ENCODE results near the gene ZNF37A. TPM values are rescaled to one million over a fixed set of nuclear protein-coding genes. Genes with fewer than 3 reads are reported as not detected.
"Not testable (repeated sequence)": the region's sequence is repeated elsewhere in the genome, so short reads cannot be mapped to it uniquely, and the experiment has no call there.

Gene ZNF37A
- polyA plus RNA-seq, 3 donors, result 0.25 to 3.4 (median 1.6) TPM

DNA sequence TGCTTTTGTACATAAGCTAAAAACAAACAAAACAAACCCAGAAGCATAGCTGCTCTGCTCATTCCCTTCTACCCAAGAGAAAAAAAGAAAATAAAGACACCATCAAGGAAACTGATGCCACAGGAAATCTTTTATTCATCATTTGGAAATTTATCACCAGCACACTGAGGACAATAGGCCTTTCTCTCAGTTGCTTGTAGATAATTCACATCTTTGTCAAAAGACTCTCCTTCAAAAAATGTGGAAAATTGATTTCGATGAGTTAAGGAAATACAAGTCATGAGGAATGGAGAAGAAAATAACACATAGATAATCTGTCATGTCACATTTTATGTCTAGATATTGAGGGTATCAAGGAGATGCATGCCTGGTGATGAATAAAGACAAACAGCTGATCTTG is 53.5 kb downstream of the ZNF37A start:
- peaks cover 0 to 5% (median 1%) of the 10 kb centered on the region in 3 donors for H3K27me3 Mint-ChIP-seq (ENCODE audit: low read depth in 3 of 3)
- no peak overlapping the region for H3K4me2 ChIP-seq (replicated peaks; ENCODE audit: extremely low read depth, low read length, poor library complexity, severe bottlenecking)
- intact Hi-C loops (cut with micrococcal nuclease), result no loop called here
- no peaks in the 10 kb centered on the region for H3K79me2 ChIP-seq (ENCODE audit: insufficient read depth, low read length)
- TF ChIP-seq, protein P1, sequence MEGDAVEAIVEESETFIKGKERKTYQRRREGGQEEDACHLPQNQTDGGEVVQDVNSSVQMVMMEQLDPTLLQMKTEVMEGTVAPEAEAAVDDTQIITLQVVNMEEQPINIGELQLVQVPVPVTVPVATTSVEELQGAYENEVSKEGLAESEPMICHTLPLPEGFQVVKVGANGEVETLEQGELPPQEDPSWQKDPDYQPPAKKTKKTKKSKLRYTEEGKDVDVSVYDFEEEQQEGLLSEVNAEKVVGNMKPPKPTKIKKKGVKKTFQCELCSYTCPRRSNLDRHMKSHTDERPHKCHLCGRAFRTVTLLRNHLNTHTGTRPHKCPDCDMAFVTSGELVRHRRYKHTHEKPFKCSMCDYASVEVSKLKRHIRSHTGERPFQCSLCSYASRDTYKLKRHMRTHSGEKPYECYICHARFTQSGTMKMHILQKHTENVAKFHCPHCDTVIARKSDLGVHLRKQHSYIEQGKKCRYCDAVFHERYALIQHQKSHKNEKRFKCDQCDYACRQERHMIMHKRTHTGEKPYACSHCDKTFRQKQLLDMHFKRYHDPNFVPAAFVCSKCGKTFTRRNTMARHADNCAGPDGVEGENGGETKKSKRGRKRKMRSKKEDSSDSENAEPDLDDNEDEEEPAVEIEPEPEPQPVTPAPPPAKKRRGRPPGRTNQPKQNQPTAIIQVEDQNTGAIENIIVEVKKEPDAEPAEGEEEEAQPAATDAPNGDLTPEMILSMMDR (IDR thresholded peaks at IDR 0.05), result no peak
- no peak overlapping the region for H2AFZ ChIP-seq (ENCODE audit: insufficient read depth, low read depth, low read length, poor library complexity, severe bottlenecking)
- no peak overlapping the region for H3K27ac Mint-ChIP-seq
- no peak overlapping the region for H3K4me3 Mint-ChIP-seq
- no peaks in the 10 kb centered on the region for H3K36me3 Mint-ChIP-seq
- no peaks in the 10 kb centered on the region for H3K27me3 ChIP-seq (ENCODE audit: control insufficient read depth in 2 of 2, insufficient read depth in 2 of 2, low read length in 2 of 2)
- no peak overlapping the region for H3K9ac ChIP-seq (ENCODE audit: insufficient read depth, low read length, poor library complexity, severe bottlenecking)
- no peaks in the 10 kb centered on the region for H4K20me1 ChIP-seq (ENCODE audit: insufficient read depth, low read length)
- no peaks in the 10 kb centered on the region for H3K36me3 ChIP-seq (replicated peaks in 1 of 2; ENCODE audit: control insufficient read depth in 1 of 2, insufficient read depth in 2 of 2, low read length in 2 of 2)
- H3K27ac ChIP-seq (ENCODE audit: low read depth in 1 of 2, low read length in 2 of 2), result no peak overlapping the region
- H3K9me3 Mint-ChIP-seq, result peaks cover 10 to 50% (median 34%) of the 10 kb centered on the region in 7 donors
- peaks cover 35 to 46% of the 10 kb centered on the region in 2 donors for H3K9me3 ChIP-seq (replicated peaks in 1 of 2; ENCODE audit: control insufficient read depth in 1 of 2, insufficient read depth in 1 of 2, low read length in 2 of 2)
- no peak overlapping the region for H3K4me3 ChIP-seq (replicated peaks in 1 of 3; ENCODE audit: low read depth in 2 of 3, low read length in 3 of 3)
- WGBS (ENCODE audit: insufficient coverage), result no CpG with 5 or more reads among the region's 1 CpG
- no peaks in the 10 kb centered on the region for H3K4me1 ChIP-seq (ENCODE audit: control insufficient read depth in 1 of 2, insufficient read depth in 2 of 2, low read length in 2 of 2)
- no peak for DNase-seq
- no peaks in the 10 kb centered on the region for H3K4me1 Mint-ChIP-seq

DNA sequence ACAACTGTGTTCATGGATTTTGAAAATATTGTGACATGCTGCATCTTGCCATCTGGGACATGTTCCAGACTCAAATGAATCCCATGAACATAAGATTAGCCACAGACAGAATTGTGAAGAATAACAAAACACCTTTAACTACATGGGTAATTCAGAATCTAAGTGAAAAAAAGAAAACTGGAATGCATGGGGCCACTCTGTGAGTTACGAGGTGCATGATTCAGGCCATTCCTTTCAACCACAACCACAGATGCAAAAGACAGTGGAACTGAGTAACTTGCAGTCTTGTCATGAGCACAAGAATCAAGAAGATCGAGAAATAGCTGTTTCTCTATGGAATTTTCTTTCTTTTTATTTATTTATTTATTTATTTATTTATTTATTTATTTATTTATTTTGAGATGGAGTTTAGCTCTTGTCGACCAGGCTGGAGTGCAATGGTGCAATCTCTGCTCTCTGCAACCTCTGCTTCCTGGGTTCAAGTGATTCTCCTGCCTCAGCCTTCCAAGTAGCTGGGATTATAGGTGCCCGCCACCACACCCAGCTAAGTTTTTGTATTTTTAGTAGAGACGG is 56.8 kb downstream of the ZNF37A start:
- H3K9ac ChIP-seq (ENCODE audit: insufficient read depth, low read length, poor library complexity, severe bottlenecking); intact Hi-C loops (cut with micrococcal nuclease); H3K4me3 ChIP-seq (replicated peaks in 1 of 3; ENCODE audit: low read depth in 2 of 3, low read length in 3 of 3); H3K27me3 Mint-ChIP-seq (ENCODE audit: low read depth in 3 of 3); H2AFZ ChIP-seq (ENCODE audit: insufficient read depth, low read depth, low read length, poor library complexity, severe bottlenecking); H3K36me3 ChIP-seq (replicated peaks in 1 of 2; ENCODE audit: control insufficient read depth in 1 of 2, insufficient read depth in 2 of 2, low read length in 2 of 2); H3K4me2 ChIP-seq (replicated peaks; ENCODE audit: extremely low read depth, low read length, poor library complexity, severe bottlenecking); H3K27ac Mint-ChIP-seq; H3K27ac ChIP-seq (ENCODE audit: low read depth in 1 of 2, low read length in 2 of 2); H4K20me1 ChIP-seq (ENCODE audit: insufficient read depth, low read length); DNase-seq; H3K27me3 ChIP-seq (ENCODE audit: control insufficient read depth in 2 of 2, insufficient read depth in 2 of 2, low read length in 2 of 2); H3K4me3 Mint-ChIP-seq; H3K4me1 ChIP-seq (ENCODE audit: control insufficient read depth in 1 of 2, insufficient read depth in 2 of 2, low read length in 2 of 2); H3K79me2 ChIP-seq (ENCODE audit: insufficient read depth, low read length); H3K36me3 Mint-ChIP-seq; H3K4me1 Mint-ChIP-seq: not testable (repeated sequence)
- peaks cover 12 to 55% (median 29%) of the 10 kb centered on the region in 7 donors for H3K9me3 Mint-ChIP-seq
- peaks cover 34 to 49% of the 10 kb centered on the region in 2 donors for H3K9me3 ChIP-seq (replicated peaks in 1 of 2; ENCODE audit: control insufficient read depth in 1 of 2, insufficient read depth in 1 of 2, low read length in 2 of 2)
- 100% methylated on average over 1 of the region's 5 CpGs for WGBS (ENCODE audit: insufficient coverage)
